GM21390 (cell line): Measurements from ENCODE around the gene ARSG.
"Not testable (repeated sequence)": the region's sequence is repeated elsewhere in the genome, so short reads cannot be mapped to it uniquely, and the experiment has no call there.

ENCODE experiments used
- ATAC-seq: cut with Tn5 transposase; IDR thresholded peaks from one replicate; pipeline ENCODE4 v1.9.1; 2021; ENCODE audit not compliant: unreplicated experiment

The ARSG gene

DNA sequence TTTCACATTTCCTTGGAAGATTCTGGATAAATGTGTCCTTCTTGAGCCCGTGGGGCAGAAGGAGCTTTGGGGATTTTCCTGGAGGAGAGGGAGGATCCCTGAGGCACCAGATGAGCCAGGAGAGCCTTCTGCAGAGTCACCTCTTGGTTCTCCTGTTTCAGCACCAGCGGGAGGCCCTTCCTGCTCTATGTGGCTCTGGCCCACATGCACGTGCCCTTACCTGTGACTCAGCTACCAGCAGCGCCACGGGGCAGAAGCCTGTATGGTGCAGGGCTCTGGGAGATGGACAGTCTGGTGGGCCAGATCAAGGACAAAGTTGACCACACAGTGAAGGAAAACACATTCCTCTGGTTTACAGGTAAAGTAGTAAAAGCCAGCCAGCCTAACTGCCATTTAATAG is 77.1 kb downstream of the ARSG start:
- ATAC-seq = no peak

DNA sequence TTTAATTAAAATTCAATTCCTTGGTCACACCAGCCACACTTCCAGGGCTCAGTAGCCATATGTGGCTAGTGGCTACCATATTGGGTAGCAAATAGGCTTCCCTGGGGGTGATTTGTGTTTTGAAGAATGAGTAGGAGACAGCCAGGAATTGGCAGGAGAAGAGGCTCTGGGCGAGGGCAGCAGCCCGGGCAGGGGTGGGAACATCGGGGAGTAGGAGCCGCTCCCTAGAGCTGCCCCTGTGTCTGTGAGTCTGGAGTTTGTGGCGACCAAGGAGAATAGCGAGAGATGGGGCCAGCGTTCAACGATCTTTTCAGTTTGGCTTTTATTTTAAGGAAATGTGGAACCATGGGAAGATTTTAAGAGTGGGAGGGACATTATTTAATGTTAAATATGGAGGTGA is 84.3 kb downstream of the ARSG start:
- no peak for ATAC-seq

DNA sequence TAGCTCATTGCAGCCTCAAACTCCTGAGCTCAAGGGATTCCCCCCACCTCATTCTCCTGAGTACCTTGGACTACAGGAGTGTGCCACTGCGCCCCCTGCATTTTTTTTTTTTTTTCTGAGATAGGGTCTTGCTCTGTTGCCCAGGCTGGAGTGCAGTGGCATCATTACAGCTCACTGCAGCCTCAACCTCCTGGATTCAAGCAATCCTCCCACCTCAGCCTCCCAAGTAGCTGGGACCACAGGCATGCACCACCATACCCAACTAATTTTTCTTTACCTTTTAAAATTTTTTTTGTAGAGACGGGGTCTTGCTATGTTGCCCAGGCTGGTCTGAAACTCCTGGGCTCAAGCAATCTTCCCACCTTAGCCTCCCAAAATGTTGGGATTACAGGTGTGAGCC is 84.9 kb downstream of the ARSG start:
- ATAC-seq = not testable (repeated sequence)

DNA sequence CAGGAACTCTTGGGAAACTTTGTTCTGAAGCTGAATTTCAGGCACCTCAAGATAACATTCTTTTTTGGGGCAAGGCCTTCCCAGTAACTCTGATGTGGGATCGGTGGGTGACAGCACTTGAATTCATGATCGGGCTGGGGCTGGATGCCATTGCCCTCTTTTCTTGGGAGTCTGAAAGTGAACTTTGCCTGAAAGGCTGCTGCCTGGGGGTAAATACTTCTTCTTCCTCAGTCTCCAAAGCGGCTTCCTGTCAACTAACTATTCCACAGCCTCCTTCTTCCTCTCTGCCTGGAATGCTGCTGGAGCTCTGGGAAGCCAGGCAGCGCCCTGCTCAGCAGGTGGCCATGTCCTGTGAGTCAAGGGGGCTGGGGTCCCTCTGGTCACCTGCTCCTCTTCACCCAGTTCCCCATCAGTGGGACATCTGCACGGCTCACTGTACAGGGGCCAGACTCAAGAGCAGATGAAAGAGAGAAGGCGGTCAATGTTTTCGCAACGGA is 86.5 kb downstream of the ARSG start:
- ATAC-seq = no peak

DNA sequence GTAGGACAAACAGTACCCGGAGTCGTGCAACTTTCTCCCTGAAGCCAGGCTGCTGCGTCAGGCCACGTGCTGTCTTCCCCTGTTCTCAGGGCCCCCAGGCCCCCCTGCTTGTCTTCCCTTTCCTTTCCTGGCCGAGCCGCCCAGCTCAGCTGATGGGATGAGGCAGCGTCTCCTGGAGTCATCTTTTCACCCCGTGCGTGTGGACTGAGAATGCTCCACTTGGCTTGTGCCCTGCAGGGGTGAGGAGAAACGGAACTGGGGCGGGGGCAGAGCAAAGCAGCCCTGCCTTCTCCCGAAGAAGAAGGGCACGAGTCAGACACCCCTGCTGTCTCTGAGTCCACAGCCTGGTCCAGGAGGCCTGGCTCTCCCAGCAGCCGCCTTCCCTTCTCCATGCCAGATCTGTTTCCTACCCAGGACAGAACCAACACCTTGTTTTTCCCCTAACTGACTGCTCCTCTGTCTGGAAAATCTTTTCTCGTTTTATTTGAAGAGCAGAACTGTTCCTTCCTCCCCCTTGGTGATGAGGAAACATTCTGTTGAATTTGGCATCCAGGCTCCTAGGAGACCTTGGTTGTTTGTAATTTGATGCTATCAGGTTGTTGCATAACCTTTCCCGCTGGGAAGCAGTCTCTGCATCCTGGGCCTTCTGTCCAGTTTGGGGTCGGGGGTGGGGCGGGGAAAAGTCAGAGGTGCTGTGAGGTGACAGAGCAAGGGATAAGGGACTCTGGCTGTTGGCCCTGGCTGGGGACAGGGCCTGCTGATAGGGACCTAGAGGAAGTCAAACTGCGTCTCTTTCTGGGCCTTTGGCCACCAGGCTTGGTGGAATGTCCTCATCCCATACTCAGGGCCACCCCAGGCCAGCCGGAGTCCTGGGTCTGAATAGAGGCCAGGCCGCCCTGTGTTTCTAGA is 87.2 kb downstream of the ARSG start:
- ATAC-seq = no peak

DNA sequence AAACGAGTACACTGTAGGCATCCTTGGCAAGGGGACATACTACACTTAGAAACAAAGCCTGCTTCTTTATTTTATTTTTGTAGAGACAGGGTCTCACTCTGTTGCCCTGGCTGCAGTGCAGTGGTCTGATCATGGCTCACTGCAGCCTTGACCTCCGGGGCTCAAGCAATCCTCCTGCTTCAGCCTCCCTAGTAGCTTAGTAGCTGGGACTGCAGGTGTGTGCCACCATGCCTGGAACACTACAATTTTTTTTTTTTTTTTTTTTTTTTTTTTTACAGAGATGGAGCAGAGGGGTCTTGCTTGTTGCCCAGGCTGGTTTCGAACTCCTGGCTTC is 87.8 kb downstream of the ARSG start:
- no peak for ATAC-seq

DNA sequence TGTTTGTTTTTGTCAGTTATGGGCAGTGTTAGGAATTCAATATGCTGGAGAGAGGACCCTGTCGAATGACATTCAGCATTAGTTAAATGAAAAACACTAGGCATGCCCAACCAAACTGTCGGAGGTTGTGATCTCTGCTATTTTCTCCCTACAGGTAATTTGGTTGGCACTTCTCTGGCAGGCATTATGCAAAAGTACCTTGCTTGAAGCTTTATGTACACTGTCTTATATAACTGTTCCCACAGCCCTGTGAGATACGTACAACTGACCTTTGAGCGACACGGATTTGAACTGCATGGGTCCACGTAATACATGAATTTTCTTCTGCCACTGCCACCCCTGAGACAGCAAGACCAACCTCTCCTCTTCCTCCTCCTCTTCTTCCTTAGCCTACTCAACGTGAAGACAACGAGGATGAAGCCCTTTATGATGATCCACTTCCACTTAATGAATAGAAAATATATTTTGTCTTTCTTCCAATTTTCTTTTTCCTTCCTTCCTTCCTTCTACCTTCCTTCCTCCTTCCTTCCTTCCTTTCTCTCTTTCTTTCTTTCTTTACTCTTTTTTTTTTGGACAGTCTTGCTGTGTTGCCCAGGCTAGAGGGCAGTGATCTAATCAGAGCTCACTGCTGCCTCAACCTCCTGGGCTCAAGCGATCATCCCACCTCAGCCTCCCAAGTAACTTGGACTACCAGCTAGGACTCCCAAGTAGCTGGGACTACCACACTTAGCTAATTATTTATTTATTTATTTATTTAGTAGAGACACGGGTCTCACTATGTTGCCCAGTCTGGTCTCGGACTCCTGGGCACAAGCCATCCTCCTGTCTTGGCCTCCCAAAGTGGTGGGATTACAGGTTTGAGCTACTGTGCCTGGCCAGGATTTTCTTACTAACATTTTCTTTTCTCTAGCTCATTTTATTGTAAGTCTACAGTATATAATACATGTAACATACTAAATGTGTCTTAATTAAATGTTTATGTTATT is 88.7 kb downstream of the ARSG start:
- no peak for ATAC-seq

DNA sequence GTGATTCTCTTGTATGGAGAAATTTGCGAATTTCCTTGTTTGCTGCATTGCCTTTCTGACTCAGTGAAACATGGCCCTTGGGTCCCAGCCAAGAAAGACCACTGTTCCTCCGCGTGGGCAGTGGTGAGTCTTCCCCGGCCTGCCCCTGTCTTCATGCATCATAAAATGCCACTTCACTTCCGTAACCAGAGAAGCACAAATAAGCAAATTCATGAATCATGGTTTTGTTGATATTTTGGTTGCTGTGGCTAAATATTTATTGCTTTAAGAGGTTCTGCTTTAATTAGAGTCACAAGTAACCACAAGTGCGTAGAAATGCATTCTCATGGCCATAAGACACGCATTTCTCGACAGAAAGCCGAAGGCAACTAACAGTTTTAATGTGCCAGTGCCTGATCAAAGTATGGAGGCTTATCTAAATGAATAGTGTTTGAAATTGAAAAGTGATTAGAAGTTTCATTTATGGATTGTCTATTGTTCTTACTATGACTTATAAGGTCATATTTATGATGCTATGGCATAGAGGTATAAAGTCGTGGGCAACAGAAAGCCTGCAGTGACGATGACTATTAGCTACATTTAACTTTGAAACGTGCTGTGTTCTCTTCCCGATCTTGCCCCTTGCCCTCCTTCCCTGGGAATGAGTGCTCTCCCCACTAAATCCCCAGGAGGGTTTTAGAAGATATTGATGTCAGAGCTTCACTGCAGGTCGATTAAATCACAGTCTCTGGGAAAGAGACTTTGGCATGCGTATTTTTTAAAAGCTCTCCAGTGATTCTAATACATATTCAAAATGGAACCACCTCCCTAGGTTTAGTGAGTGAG is 90.0 kb downstream of the ARSG start:
- no peak for ATAC-seq

DNA sequence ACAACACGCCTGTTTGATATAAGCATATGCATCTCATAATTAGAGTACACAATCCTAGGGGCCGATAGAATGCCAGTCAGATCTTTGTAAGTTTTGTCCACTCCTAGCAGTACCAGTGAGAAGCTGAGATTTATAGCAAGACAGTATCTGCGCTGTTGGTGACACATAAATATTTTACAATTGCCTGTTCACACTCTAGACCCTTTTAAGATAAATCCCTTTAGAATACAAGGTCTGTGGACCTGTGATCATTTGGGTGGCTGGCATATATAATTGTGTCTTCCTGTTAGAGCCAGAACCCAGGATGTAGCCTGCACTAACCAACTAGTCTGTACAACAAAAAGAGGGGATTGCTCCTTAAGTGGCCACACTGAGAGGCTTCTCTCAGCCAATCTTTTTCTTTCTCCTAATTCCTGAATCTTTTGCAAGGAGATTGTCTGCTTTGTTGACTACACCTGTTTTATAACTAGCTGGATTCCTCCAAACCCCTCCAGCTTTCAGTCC is 91.3 kb downstream of the ARSG start:
- no peak for ATAC-seq

DNA sequence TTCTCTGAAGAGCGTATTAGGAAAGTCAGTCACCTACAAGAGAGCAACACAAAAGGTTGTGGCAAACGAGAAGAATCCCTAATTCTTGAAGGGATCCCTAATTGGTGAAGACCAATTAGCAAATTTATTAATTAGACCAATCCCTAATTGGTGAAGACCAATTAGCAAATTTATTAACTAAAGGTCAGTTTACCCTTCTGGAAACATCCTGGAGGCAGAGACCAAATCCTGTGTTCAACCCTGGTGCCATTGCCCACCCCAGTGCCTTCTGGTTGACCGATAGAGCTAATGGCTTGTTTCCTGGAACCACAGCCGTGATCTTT is 91.8 kb downstream of the ARSG start:
- no peak for ATAC-seq

DNA sequence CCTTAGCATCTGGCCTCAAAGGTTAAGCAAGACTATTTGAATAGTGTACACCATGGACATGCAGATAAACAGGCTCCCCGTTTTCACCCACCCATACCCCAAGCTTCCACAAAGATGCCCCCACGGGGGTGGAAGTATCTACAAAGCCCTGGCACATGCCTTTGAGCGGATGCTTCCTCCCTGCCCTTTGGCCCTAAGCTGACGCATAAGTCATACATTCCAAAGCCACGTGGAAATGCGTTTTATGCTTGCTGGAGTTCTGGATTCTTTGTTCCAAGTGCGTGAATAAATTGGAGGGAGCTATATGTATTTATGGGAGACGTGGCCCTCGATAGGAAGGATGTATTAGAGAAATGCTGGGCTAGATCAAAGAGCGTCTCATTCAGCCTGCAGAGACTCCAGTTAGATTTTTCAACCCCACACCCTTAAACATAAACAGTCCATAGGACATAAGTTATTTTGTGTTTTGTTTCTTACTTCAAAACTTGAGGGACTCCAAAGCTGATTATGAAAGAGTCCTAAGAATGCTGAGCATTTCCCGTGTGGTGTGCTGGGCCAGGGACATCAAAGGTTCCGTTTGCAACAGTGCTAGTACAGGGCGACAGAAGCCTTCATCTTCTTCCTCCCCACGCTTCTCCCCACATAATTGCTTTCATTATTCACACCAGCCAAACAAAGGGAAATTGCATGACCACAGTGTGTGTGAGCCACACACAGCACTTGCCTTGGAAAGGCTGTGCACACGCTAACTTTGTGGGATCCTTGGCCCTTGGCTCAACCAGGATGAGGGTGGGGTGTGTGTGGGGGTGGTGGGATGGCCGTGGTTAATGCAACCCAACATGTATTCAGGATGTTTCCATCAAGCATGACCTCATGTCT is 92.4 kb downstream of the ARSG start:
- no peak for ATAC-seq

DNA sequence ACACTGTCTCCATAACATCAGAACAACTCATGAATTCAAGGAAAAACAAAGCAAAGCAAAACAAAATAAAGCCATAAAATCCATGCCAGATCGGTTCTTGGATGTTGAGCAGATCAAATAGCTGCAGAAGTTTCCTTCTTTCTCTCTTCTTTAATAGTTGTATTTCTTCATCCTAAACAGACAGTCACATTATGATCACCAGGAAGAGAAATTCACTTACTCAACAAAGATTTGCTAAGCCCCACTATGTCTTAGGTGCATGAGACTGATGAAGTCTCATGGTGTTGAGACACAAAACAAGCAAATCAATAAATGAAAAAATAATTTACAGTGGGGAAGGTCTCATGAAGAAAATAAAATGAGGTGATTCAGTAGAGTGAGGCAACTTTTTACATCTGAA is 93.2 kb downstream of the ARSG start:
- no peak for ATAC-seq

DNA sequence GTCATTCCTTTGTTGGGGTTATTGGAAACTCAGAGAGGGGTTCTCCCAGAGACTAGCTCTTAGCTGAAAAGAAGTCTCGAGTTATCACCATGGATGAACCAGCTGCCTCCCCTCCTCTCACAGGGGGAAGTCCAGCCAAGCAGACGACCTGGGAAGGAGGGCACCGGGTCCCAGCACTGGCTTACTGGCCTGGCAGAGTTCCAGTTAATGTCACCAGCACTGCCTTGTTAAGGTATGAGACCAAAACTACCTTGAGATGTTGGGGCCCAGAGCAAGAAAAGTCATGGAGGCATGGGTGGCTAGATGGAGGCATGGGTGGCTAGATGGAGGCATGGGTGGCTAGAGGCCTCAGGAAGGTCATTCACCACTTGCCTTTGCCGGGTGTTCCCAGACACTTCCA is 93.6 kb downstream of the ARSG start:
- no peak for ATAC-seq

DNA sequence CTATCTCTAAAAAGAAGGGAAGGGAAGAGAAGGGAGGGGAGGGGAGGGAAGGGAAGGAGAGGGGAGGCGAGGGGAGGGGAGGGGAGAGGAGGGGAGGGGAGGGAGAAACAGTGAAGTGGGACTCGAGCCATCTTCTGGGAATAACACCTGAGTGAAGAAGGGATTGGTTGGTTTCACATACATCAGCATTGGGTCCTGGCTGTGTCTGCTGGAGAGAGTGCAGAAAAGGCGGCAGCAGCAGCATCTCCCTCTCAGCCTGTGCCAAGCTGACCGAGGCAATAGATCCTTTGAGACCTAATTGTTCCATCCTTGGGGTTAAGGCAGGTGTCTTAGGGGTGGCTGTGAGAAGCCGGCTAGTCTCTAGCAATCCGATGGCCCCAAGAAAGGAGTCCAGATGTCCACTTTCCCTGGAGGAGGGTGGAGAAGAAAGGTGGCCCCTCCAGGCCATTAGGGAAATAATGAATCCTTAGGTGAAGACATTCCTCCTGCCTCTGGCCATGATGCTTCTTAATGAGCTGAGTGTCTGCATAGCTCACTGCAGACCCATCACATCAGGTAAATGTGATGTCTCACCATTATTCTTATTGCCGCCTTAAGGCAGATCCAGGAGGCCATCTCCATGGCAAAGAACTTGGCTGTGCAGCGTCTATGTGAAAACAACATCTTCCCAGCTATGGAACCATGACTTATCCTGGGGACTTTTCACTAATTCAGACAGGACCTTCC is 94.4 kb downstream of the ARSG start:
- no peak for ATAC-seq

DNA sequence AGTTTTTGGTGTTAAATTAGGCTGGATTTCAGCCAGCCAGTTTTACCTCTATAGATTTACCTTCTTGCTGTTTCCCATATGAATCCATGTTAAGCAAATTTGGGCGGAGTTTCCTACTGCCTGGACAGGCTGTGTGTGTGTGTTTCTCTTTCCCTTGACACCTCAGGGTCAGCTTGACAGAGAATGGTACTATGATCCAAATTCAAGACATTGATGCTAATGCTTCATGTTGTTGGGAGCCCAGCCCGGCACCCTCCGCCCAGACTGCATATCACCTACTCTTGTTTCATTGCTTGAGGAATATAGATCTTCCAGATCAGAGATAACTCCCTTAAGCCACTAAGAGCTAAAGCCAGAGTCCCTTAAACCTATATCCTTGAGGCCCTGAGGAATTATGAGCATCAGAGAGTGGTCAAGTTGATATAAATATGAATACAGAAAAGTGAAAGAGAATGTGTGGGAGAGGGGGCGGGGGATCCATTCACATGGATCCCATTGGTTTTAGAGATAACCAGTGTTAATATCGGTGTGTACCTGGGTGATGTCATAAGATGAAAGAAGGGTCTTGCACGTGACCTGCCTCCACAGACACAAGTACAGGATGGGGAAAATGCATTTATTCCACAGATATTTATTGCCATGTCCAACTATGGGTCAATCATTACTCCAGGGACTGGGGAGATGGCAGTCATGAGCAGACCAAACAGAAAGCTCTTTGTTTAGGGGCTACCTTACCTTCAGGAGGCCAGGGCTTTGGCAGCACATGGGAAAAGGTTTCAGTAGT is 96.3 kb downstream of the ARSG start:
- ATAC-seq = no peak

DNA sequence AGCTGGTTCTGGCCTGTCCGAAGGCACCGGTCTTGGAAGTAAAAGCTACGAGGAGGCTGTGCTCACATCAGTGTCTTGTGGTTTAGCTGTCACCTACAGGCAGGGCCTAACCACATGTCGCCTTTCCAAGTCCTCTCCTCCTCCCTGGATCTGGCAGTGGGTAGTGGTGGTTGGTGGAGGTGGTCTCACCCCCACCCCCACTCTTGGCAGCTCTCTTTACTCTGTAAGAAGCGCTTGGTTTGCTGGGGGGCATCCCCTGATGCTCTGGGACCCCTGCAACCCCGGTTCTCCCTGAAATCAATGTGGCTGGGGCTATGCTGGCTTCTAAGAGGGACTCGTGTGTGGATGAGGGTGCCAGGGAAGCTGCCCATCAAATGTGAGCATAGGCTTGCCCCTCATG is 97.7 kb downstream of the ARSG start:
- no peak for ATAC-seq

DNA sequence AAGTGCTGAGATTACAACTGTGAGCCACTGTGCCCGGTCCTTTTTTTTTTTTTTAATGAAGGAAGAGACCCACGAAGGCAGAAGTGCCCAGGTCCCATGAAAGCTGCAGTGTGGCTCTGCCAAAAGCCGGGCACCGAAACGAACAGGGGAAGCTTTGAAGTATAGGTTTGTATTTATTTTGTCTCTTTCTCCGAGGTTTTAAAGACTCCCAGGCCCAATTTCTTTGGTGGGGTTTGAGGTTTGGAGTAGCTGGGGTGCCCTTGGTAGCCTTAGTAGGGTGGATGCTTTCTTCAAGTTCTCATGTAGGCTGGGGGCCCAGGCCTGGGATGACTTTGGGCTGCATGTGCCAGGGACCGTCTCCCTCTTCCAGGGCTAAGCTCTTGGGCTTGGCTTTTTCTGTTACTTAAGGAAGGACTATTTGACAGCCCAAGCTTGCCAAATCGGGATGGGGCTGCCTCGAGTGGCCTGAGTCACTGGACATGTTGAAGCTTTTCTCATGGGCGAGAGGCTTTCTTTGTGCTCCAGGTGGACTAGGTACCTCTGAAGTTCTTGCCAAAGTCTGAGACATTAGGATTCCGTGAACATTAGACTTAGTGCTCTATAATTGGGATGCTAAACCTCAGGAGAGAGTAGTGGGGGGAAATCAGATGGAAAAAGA is 99.7 kb downstream of the ARSG start:
- no peak for ATAC-seq
